Measurements from ENCODE around the gene SORCS1. TPM values are rescaled to one million over a fixed set of nuclear protein-coding genes. Genes with fewer than 3 reads are reported as not detected.

Gene SORCS1
- polyA plus RNA-seq, 1 of the 3 experiments (the other 2 are of a cell fraction) = 0.66 TPM

DNA sequence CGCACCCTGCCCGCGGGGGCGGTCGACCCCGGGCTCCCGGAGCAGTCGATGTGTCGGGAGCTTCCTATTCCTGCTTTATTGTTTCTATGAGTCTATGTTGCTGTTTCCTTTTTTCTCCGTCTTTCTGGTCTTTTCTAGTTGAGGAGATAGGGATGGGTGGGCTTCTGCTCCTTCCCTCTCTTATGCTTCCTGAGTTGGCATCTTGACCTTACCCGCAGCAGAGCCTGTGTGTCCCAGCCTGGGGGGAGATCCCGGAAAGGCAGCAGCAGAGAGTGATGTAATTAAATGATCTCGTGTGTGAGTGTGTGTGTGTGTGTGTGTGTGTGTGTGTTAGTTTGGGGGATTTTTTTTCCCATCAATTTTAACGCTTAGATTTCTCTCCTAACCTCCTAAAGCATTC, 486 bp upstream of the SORCS1 start:
- no peaks in the 10 kb centered on the region for H3K79me2 ChIP-seq (ENCODE audit: insufficient read depth)
- no peak overlapping the region for H3K4me2 ChIP-seq
- no peaks in the 10 kb centered on the region for H4K20me1 ChIP-seq (ENCODE audit: insufficient read depth)
- H3K36me3 ChIP-seq (replicated peaks in 1 of 2; ENCODE audit: control insufficient read depth in 1 of 2, insufficient read depth in 2 of 2, low read length in 1 of 2) = no peaks in the 10 kb centered on the region
- no peak for TF ChIP-seq MXI1 (IDR thresholded peaks at IDR 0.05; ENCODE audit: low read depth, low read length)
- TF ChIP-seq EZH2phosphoT487 (IDR thresholded peaks at IDR 0.05; ENCODE audit: borderline replicate concordance, low read depth) = no peak
- TF ChIP-seq SMC3 (IDR thresholded peaks at IDR 0.05; ENCODE audit: low read depth, low read length) = 0 out of 2 replicates have a peak, but pooled peaks have one; percentile 17
- TF ChIP-seq NRF1 (IDR thresholded peaks at IDR 0.05; ENCODE audit: low read depth, low read length) = no peak
- no peak for TF ChIP-seq TCF12 (IDR thresholded peaks at IDR 0.05)
- TF ChIP-seq EP300 (IDR thresholded peaks at IDR 0.05; ENCODE audit: borderline replicate concordance in 1 of 2, low read depth in 1 of 2, low read length in 1 of 2) = peak in 1 of 2 experiments; percentile 43; a peak in 1 of 4 replicates
- TF ChIP-seq RAD21 (IDR thresholded peaks at IDR 0.05; ENCODE audit: low read length) = no peak; the same call in 1 of the 2 replicates
- TF ChIP-seq RCOR1 (IDR thresholded peaks at IDR 0.05; ENCODE audit: low read length) = peak; percentile 27; the same call in 1 of the 2 replicates
- peak overlapping the region in 1 of 2 experiments; percentile 61; a peak in 3 of 4 replicates for H3K4me3 ChIP-seq (ENCODE audit: low read depth in 2 of 2, low read length in 1 of 2)
- no peak overlapping the region for H2AFZ ChIP-seq (ENCODE audit: low read depth)
- WGBS (ENCODE audit: low lambda C conversion rate) = 6% methylated on average over 14 of the region's 14 CpGs
- H3K27me3 ChIP-seq (ENCODE audit: insufficient read depth) = peaks cover 10% of the 10 kb centered on the region; the same call in 1 of the 2 replicates
- H3K9ac ChIP-seq = no peak overlapping the region
- H3K9me3 ChIP-seq = no peaks in the 10 kb centered on the region
- peak overlapping the region in 1 of 2 experiments; percentile 93; a peak in 2 of 4 replicates for H3K27ac ChIP-seq (ENCODE audit: low read depth in 2 of 2, low read length in 1 of 2)
- DNase-seq = peak; percentile 76
- ChIA-PET POLR2A (interaction anchor here (0.7 to 1.7 kb wide), 9 partner anchors 15 to 459 kb away, joined by 3 to 11 read pairs (median 4); no protein-coding TSS in a partner anchor), CTCF (interaction anchor here (0.8 to 2.0 kb wide), 10 partner anchors 21 to 650 kb away, joined by 3 to 9 read pairs (median 5); no protein-coding TSS in a partner anchor)
- H3F3A ChIP-seq (replicated peaks; ENCODE audit: insufficient read depth) = no peaks in the 10 kb centered on the region
- no peaks in the 10 kb centered on the region for H3K9me2 ChIP-seq
- peaks cover 0 to 8% of the 10 kb centered on the region in 2 experiments; a peak in 2 of 4 replicates for H3K4me1 ChIP-seq (ENCODE audit: control insufficient read depth in 1 of 2, insufficient read depth in 2 of 2, low read depth in 1 of 2, low read length in 1 of 2)

GRCh38 chr10:107163076-107163855, 1.2 kb downstream of the SORCS1 start:
- ChIA-PET POLR2A (interaction anchor here (0.7 to 1.7 kb wide), 4 partner anchors 140 to 448 kb away, joined by 3 to 11 read pairs (median 4); no protein-coding TSS in a partner anchor), CTCF (interaction anchor here (0.7 to 2.0 kb wide), 12 partner anchors 24 to 592 kb away, joined by 3 to 13 read pairs (median 4); no protein-coding TSS in a partner anchor)
- DNase-seq = peak; percentile 44
- Histone ChIP-seq H3F3A (replicated peaks; ENCODE audit: insufficient read depth) (no peaks in the 10 kb centered on the region), H2AFZ (ENCODE audit: low read depth) (no peak overlapping the region), H3K4me2 (no peak overlapping the region), H3K36me3 (replicated peaks in 1 of 2; ENCODE audit: control insufficient read depth in 1 of 2, insufficient read depth in 2 of 2, low read length in 1 of 2) (no peaks in the 10 kb centered on the region), H3K9ac (no peak overlapping the region), H3K9me3 (no peaks in the 10 kb centered on the region), H3K4me3 (ENCODE audit: low read depth in 2 of 2, low read length in 1 of 2) (peak overlapping the region; percentile 9 to 61; a peak in 2 of 4 replicates), H3K27me3 (ENCODE audit: insufficient read depth) (peaks cover 10% of the 10 kb centered on the region; the same call in 1 of the 2 replicates), H4K20me1 (ENCODE audit: insufficient read depth) (no peaks in the 10 kb centered on the region), H3K4me1 (ENCODE audit: control insufficient read depth in 1 of 2, insufficient read depth in 2 of 2, low read depth in 1 of 2, low read length in 1 of 2) (peaks cover 0 to 8% of the 10 kb centered on the region in 2 experiments; a peak in 2 of 4 replicates), H3K79me2 (ENCODE audit: insufficient read depth) (no peaks in the 10 kb centered on the region), H3K9me2 (no peaks in the 10 kb centered on the region), H3K27ac (ENCODE audit: low read depth in 2 of 2, low read length in 1 of 2) (peak overlapping the region in 1 of 2 experiments; percentile 93; a peak in 2 of 4 replicates)
- TF ChIP-seq, protein P1, sequence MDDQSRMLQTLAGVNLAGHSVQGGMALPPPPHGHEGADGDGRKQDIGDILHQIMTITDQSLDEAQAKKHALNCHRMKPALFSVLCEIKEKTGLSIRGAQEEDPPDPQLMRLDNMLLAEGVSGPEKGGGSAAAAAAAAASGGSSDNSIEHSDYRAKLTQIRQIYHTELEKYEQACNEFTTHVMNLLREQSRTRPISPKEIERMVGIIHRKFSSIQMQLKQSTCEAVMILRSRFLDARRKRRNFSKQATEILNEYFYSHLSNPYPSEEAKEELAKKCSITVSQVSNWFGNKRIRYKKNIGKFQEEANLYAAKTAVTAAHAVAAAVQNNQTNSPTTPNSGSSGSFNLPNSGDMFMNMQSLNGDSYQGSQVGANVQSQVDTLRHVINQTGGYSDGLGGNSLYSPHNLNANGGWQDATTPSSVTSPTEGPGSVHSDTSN (IDR thresholded peaks at IDR 0.05) = no peak
- 5% methylated on average over 7 of the region's 7 CpGs for WGBS (ENCODE audit: low lambda C conversion rate)
